Measurements from ENCODE around the gene SIRT3. TPM values are rescaled to one million over a fixed set of nuclear protein-coding genes. Genes with fewer than 3 reads are reported as not detected.

The SIRT3 gene
- total and polyA plus RNA-seq, 2 of the 4 experiments (the other 2 are of a cell fraction): 5.4 to 18.6 TPM

- Histone ChIP-seq H2AFZ (replicated peaks; ENCODE audit: low read length, poor library complexity) (no peak overlapping the region), H3K4ac (ENCODE audit: low read depth, low read length) (no peak overlapping the region), H2BK120ac (ENCODE audit: low read depth, low read length) (no peak overlapping the region), H3K27ac (ENCODE audit: insufficient read depth, low read length) (no peak overlapping the region), H3K4me2 (ENCODE audit: low read depth, low read length) (no peak overlapping the region), H3K18ac (ENCODE audit: low read depth, low read length) (no peak overlapping the region), H3K56ac (ENCODE audit: extremely low read depth, insufficient read depth, low read length) (0 out of 2 replicates have a peak overlapping the region, but pooled peaks have one; percentile 23), H3K4me1 (ENCODE audit: control insufficient read depth, insufficient read depth, low read length) (peaks cover 3% of the 10 kb centered on the region; the same call in 1 of the 2 replicates), H3K79me1 (ENCODE audit: low read depth in 1 of 2, low read length in 2 of 2) (peaks cover 8 to 24% of the 10 kb centered on the region in 2 experiments; a peak in 3 of 4 replicates), H2AK5ac (ENCODE audit: low read depth, low read length) (no peak overlapping the region), H3K4me3 (ENCODE audit: insufficient read depth, low read depth, low read length) (no peak overlapping the region), H4K8ac (ENCODE audit: low read depth in 2 of 2, low read length in 2 of 2) (no peak overlapping the region), H2BK5ac (ENCODE audit: low read depth, low read length, poor library complexity, severe bottlenecking) (no peak overlapping the region), H3K23ac (ENCODE audit: low read depth, low read length) (no peak overlapping the region), H3K27me3 (ENCODE audit: control insufficient read depth, insufficient read depth, low read length) (no peaks in the 10 kb centered on the region), H4K5ac (ENCODE audit: low read depth, low read length) (no peak overlapping the region), H3K36me3 (ENCODE audit: control insufficient read depth, insufficient read depth, low read length) (peaks cover 8% of the 10 kb centered on the region), H2BK20ac (ENCODE audit: low read depth, low read length) (no peak overlapping the region), H4K91ac (ENCODE audit: insufficient read depth, low read depth, low read length) (no peak overlapping the region), H3K9ac (ENCODE audit: low read depth, low read length) (no peak overlapping the region), H4K20me1 (ENCODE audit: insufficient read depth, low read length) (peaks cover 3% of the 10 kb centered on the region; the same call in 1 of the 2 replicates), H2BK15ac (ENCODE audit: low read depth, low read length) (no peak overlapping the region; the same call in 2 of the 3 replicates), H3K9me3 (ENCODE audit: control insufficient read depth, insufficient read depth, low read length) (no peaks in the 10 kb centered on the region), H3K14ac (replicated peaks; ENCODE audit: low read depth, low read length) (no peak overlapping the region), H3K9me1 (ENCODE audit: insufficient read depth, low read length) (no peaks in the 10 kb centered on the region), H2AK9ac (replicated peaks; ENCODE audit: low read depth, low read length, poor library complexity) (no peak overlapping the region)
- DNase-seq (no peak), ATAC-seq (ENCODE audit: low read depth) (no peak)
- ChIA-PET CTCF (interaction anchor here (0.9 kb wide), 1 partner anchor 8 kb away, joined by 3 read pairs; no protein-coding TSS in a partner anchor), POLR2A (ENCODE audit: unreplicated experiment) (no interaction called here)
- 100% methylated on average over 2 of the region's 7 CpGs; no CpG with 5 or more reads in 1 of the 2 experiments for WGBS, 2 experiments (ENCODE audit: extremely low coverage in 2 of 2, insufficient read length in 1 of 2)
- intact Hi-C loops (cut with micrococcal nuclease): no loop called here
- in situ Hi-C loops (cut with MboI; ENCODE audit: low sequenced_read_pairs): loop anchor here (10.0 kb wide), 1 partner anchor 60 kb away; the partner anchor contains the start of gene PGGHG
- no TSS peak for BruUV-seq (replicated peaks)
- dilution Hi-C loops (cut with HindIII; ENCODE audit: low sequenced_read_pairs, unreplicated experiment): no loop called here
- no peak for TF ChIP-seq CEBPB (IDR thresholded peaks at IDR 0.05; ENCODE audit: low read depth, low read length)
- no peak for TF ChIP-seq MAFK (IDR thresholded peaks at IDR 0.05; ENCODE audit: low read depth, low read length)
- TF ChIP-seq ELK1 (IDR thresholded peaks at IDR 0.05; ENCODE audit: borderline replicate concordance, low read depth, low read length): no peak
- no peak for TF ChIP-seq MAZ (IDR thresholded peaks at IDR 0.05; ENCODE audit: borderline replicate concordance, low read depth, low read length)
- no peak for TF ChIP-seq USF2 (IDR thresholded peaks at IDR 0.05; ENCODE audit: low read depth, low read length)
- no peak for TF ChIP-seq BHLHE40 (IDR thresholded peaks at IDR 0.05; ENCODE audit: low read depth, low read length)
- TF ChIP-seq MXI1 (IDR thresholded peaks at IDR 0.05; ENCODE audit: borderline replicate concordance, low read depth, low read length): no peak
- TF ChIP-seq RAD21 (IDR thresholded peaks at IDR 0.05; ENCODE audit: low read length): no peak
- TF ChIP-seq CHD1 (IDR thresholded peaks at IDR 0.05; ENCODE audit: low read depth, low read length): no peak
- TF ChIP-seq FOS (IDR thresholded peaks at IDR 0.05; ENCODE audit: low read depth, low read length): no peak
- TF ChIP-seq SMC3 (IDR thresholded peaks at IDR 0.05; ENCODE audit: low read depth, low read length): no peak
- no peak for TF ChIP-seq RFX5 (IDR thresholded peaks at IDR 0.05; ENCODE audit: low read depth, low read length)
- TF ChIP-seq RCOR1 (IDR thresholded peaks at IDR 0.05; ENCODE audit: insufficient replicate concordance, low read length): no peak
- no peak for TF ChIP-seq POLR2A (IDR thresholded peaks at IDR 0.05; ENCODE audit: low read depth, low read length)
- no peak for TF ChIP-seq CTCF (conservative IDR thresholded peaks at IDR 0.05; ENCODE audit: low read depth, low read length)
- TF ChIP-seq NFE2L2 (IDR thresholded peaks at IDR 0.05; ENCODE audit: low read depth, low read length): no peak
Measured at GRCh38 chr11:224424-224823, 11.7 kb downstream of the SIRT3 start.

Measured in IMR-90 (cell line).